Measurements from ENCODE around the gene PVRIG.
"Not testable (repeated sequence)": the region's sequence is repeated elsewhere in the genome, so short reads cannot be mapped to it uniquely, and the experiment has no call there.

The PVRIG gene

GRCh38 chr7:100195901-100196322, 23.8 kb upstream of the PVRIG start:
- DNase-seq: not testable (repeated sequence)

DNA sequence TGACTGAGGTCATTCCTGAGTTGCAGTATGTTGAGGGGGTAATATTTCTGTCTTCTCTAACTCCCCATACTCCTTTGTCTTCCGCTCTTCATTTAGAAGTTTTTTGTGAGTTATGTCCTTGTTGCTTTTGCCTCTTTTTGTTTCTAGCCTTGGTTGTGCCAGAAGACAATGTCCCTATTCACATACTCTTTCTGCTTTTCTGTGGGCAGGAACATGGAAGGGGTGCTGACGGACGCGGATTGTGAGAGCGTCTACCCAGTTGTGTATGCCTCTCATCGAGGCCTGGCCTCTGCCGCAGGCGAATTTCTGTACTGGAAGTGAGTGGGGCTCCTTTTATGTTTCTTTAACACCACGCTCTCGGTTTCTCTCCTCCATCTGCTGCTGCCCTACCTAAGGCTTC, 21.5 kb upstream of the PVRIG start:
- DNase-seq: no peak

GRCh38 chr7:100200693-100201092, 19.1 kb upstream of the PVRIG start:
- DNase-seq: no peak

- no peak for DNase-seq
Measured at GRCh38 chr7:100204454-100204853, 15.3 kb upstream of the PVRIG start.

GRCh38 chr7:100208911-100209408, 10.8 kb upstream of the PVRIG start:
- DNase-seq: no peak

DNA sequence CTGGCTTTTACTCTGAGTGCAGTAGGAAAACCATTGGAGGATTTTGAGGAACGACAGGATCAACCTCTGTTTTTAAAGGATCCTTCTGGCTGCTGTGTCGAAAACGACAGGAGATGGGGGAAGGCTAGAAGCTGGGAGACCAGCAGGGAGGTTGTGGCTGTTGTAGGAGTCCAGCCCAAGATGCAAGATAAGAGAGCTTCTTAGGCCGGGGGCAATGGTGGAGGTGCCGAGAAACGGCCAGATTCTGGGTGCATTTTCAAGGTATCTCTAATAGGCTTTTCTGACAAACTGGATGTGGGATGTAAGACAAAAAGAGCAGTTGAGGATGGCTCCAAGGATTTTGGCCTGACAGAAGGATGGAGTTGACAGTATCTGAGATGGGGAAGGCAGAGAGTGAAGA, 10.3 kb upstream of the PVRIG start:
- DNase-seq: no peak

GRCh38 chr7:100210805-100211204, 8.9 kb upstream of the PVRIG start:
- DNase-seq: no peak

- no peak for DNase-seq
Measured at GRCh38 chr7:100211342-100211780, 8.4 kb upstream of the PVRIG start.

- DNase-seq: no peak
Measured at GRCh38 chr7:100212631-100213286, 7.0 kb upstream of the PVRIG start.

DNA sequence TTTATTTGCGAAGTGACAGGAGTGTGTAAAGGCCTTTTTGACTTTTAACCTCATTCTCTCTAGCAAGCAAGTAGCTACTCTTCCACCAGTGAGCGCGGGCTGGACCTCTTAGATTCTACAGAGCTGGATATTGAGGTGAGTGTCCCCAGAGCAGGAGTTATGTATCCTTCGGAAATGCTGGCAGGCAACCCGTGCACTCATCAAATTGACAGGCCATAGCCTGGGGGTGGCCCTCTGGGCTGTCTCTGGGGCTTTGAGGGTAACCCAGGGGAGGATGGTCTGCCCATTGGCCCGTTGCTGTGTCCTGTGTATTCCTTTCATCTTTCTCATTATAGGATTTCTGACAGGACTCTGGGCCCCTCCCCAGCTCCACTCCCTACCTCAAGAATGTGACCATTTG, 6.1 kb upstream of the PVRIG start:
- no peak for DNase-seq

DNA sequence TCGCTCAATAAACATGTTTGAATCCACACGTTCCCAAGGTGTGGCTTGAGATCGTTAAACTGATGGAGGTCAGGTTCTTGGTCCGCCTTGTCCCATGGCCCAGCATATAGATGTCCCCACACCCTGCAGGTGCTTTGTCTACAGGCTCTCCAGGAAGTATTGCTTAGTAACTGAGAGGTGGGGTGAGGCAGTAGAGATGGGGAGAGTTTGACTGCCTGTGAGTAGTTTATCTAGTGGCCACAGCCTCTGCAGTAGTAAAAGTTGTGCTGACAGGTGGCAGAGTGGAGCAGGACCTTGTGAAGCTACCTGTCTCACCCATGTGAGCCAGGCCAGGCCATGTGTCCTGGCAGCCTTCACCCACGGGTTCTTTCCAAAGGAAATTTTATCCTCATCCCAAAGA, 5.4 kb upstream of the PVRIG start:
- DNase-seq: not testable (repeated sequence)

GRCh38 chr7:100215895-100216294, 3.9 kb upstream of the PVRIG start:
- no peak for DNase-seq

- not testable (repeated sequence) for DNase-seq
Measured at GRCh38 chr7:100217934-100218333, 1.8 kb upstream of the PVRIG start.

DNA sequence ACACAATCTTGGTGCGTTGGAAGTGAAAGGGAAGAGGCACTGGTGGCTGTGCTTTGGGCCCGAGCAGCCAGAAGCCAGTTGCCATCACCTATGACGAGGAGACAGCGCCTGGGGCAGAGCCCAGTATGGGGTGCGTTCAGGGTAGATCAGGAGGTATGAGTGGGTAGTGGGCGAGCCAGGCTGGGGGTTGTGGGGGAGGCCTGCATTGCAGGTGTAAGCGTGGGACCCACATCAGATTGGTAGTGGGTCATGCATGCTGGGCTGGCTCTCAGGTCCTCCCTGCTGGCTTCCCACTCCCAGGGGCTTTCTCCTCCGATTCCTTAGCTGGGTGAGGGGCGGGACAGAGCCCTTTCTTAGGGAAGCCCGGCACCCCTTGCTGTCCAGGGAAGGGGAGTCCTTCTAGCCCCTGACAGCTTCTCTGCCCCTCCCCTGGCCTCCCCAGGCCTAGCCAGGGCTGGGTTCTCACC, 445 bp upstream of the PVRIG start:
- DNase-seq: no peak

DNA sequence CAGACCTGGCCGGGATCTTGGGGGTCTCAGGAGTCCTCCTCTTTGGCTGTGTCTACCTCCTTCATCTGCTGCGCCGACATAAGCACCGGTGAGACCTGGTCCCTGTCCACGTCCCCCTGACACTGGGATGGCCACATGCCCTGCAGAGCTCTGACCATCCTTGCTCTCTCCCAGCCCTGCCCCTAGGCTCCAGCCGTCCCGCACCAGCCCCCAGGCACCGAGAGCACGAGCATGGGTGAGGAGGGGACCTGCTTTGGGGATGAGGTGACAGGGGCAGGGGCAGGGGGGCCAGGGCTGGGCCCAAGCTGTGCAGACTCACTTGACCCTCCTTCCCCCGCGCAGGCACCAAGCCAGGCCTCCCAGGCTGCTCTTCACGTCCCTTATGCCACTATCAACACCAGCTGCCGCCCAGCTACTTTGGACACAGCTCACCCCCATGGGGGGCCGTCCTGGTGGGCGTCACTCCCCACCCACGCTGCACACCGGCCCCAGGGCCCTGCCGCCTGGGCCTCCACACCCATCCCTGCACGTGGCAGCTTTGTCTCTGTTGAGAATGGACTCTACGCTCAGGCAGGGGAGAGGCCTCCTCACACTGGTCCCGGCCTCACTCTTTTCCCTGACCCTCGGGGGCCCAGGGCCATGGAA, 959 bp downstream of the PVRIG start:
- no peak for DNase-seq

- DNase-seq: no peak
Measured at GRCh38 chr7:100221231-100221718, 1.5 kb downstream of the PVRIG start.

- no peak for DNase-seq
Measured at GRCh38 chr7:100221767-100222444, 2.2 kb downstream of the PVRIG start.

- DNase-seq: no peak
Measured at GRCh38 chr7:100222445-100223132, 2.8 kb downstream of the PVRIG start.

- DNase-seq: not testable (repeated sequence)
Measured at GRCh38 chr7:100223376-100223927, 3.7 kb downstream of the PVRIG start.

DNA sequence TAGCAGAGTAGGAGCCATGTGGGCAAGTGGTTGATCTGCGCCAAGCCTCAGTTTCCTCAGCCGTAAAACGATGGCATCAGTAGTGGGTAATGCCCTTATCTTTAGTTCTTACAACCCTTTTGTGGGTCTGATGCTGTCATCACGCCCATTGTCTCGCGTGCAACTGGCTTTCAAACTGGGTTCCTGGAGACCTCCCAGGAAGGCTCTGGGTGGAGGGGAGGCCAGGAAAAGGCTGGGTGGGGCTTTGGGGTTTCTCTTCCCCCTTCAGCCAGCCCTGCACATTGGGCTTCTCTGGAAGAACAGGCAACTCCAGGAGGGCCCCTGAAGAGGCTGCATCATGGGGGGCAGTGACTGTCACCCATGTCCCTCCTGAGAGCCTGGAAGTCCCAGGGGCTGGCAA, 5.1 kb downstream of the PVRIG start:
- not testable (repeated sequence) for DNase-seq

GRCh38 chr7:100234660-100235317, 15.0 kb downstream of the PVRIG start:
- not testable (repeated sequence) for DNase-seq

DNA sequence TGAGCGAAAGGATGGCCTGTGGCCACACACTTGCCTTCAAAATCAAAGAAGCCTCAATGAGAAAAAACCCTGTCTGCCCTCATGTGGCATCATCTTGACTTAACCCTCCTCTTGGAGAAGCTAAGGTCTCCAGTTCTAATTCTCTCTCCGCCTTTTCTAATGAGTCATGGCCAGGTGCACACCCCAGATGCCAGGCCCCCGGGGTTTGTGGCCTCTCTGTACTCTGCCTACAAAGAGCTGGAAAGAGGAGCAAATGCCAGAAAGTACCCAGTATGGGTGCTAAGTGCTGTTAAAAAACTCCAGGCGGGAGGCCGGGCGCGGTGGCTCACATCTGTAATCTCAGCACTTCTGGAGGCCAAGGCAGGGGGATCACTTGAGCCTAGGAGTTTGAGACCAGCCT, 20.2 kb downstream of the PVRIG start:
- not testable (repeated sequence) for DNase-seq
